OCI-LY3 (cell line): Measurements from ENCODE around the gene RASGRF2.

Source experiments
- CTCF ChIP-seq: fragments of 200-600, 300-600 bp; sonication (generic); IDR thresholded peaks from 2 replicates; pipeline ENCODE4 v1.5.1; 2014; ENCODE audit warnings: antibody characterized with exemption, low read length, low read depth
- EZH2phosphoT487 ChIP-seq: fragments of 200-600 bp; shearing (Covaris generic); IDR thresholded peaks from 2 replicates; pipeline ENCODE4 v1.6.1; 2018; ENCODE audit warnings: antibody characterized with exemption, mixed run types, low read depth

- TF ChIP-seq CTCF (no peak), EZH2phosphoT487 (no peak)
These were observed 23.3 kb upstream of the RASGRF2 start for GRCh38 chr5:80936881-80937280.
